Right hindlimb (tissue), 1 donor: Measurements from ENCODE around the gene POLR3F.
"Not testable (repeated sequence)": the region's sequence is repeated elsewhere in the genome, so short reads cannot be mapped to it uniquely, and the experiment has no call there.

Experiments
- DNase-seq: peaks from one replicate; pipeline ENCODE4 v3.0.0-alpha.2; 2018

POLR3F gene

DNA sequence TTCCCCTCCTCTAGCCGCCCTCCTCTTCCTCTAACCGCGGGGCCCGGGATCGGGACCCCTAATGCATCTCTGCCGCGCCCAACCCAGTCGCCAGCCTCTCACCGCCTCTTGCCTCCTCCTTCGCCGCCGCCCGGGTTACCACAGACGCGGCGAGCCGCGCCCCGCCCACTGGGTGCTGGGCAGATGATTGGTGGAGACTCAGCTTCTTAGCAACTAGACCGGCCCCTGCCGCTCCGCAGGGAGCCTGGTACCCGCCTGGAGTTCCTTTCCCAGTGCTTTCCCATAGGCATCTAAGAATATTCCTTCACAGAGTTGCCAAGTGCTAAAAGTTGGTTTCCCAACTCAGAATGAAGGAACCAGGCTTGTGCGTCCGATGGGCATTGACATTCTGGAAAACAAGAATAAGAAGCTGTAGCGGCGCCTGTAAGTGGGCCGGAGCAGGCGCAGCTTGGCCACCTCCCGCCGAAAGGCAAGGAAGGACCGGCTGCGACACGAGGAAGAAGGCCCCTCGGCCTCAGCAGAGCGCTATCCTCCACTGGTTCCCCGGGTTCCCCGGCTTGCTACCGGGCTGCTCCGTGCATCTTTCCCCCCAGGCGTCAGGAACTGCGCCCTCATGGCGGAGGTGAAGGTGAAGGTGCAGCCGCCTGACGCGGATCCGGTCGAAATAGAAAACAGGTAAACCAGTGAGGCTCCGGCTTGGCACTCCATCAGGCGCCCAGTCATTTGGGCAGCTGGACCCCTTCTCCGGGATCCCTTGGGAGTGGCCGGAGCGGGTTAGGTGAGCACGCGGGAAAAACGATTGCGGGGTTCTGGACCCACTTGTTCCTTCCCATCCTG, at the start of gene POLR3F, which contains the start of gene DZANK1:
POLR3F (plus strand) TSS at position 497 of the 837 bp plus-strand sequence; CDS start at position 614, 117 bp downstream.
DZANK1 (minus strand) TSS at position 137 of the 837 bp plus-strand sequence. CDS start 1,672 bp downstream, outside the sequence.
- DNase-seq, result peak; percentile 98

GRCh38 chr20:18421608-18422007, 45.6 kb upstream of the POLR3F start:
- DNase-seq, result no peak

DNA sequence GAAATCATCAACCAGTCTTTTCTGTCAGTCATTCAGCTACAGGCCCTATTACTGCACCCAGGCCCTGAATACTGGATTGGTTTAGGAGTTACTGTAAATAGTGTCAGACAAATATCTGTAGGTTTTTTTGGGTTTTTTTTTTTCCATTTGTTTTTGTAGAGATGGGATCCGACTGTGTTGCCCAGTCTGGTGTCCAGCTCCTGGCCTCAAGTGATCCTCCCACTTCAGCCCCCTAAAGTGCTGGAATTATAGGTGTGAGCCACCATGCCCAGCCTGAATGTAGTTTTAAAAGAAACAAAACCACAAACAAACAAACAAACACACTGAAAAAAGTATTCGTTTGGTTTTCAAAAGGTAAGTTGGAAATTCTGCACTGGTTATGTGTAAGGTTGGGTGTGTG, 40.0 kb upstream of the POLR3F start:
- DNase-seq, result no peak

GRCh38 chr20:18428490-18429173, 38.6 kb upstream of the POLR3F start:
- no peak for DNase-seq

GRCh38 chr20:18430172-18430826, 36.9 kb upstream of the POLR3F start:
- DNase-seq, result no peak

DNA sequence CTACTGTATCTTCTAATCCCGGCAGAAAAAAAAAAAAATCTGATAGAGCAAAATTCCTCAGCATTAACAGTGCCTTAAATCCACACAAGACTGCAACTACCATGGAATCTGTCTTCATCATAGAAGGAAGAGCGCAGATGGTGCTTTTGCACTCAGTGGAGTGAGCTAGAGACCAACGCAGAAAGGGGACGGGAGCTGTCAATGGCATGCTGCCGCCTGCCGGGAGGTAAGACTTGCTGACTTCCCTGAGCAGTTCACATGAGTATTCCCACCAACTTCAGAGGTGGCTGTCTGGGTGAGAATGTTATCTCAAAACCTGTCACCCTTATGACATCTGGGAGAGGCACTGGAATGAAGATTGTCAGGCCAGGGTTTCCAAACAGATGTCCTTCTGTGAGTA, 36.0 kb upstream of the POLR3F start:
- no peak for DNase-seq

DNA sequence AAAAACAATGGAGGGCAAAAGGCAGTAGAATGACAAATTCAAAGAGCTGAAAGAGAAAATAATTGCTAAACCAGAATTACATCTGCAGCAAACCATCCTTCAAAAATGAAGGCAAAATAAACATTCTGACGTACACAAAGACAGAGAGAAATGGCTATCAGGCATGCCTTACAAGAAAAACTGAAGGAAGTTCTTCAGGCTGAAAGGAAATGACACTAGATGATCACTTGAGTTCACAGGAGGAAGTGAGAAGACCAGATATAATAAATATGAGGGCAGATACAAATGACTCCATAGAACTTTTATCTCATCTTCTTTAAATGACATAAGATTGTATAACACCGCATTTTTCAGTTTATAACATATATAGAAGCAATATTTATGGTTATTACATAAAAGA, 30.3 kb upstream of the POLR3F start:
- no peak for DNase-seq

DNA sequence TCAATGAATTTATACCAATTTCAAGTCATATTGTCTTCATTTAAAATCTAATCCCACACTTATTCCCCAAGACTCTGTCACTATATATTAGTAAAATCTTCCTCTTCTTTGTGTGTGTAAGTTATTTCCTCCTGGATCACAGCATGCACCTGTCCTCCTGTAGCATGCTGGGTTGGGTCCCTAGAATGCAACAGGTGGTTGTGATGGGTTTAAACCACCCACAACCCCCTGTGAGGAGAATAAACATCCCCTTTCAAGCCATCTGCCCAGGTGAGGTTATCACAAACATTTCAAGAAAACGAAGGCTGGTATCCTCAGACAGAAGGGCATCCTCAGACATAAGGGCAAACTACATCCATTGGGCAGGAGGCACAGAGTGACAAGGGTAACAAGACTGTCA, 26.8 kb upstream of the POLR3F start:
- no peak for DNase-seq

DNA sequence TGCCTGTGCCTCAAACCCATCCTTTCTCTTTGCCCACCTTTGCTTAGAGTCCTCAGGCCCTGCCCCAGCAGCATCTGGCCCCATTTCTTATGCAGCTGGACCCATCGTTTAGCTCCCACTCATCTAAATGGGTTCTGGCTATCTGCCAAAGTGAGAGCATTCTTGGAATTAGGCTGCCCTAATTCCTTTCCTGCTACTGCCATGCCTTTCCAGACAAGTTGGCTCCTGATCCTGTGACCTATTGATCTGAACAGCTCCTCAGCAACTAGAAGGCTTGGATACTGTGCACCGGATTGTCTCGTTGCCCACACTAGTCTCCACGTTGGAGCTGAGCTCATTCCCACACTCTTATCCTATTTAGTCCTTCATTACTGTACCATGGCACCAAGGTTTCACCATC, 23.3 kb upstream of the POLR3F start:
- DNase-seq, result no peak

DNA sequence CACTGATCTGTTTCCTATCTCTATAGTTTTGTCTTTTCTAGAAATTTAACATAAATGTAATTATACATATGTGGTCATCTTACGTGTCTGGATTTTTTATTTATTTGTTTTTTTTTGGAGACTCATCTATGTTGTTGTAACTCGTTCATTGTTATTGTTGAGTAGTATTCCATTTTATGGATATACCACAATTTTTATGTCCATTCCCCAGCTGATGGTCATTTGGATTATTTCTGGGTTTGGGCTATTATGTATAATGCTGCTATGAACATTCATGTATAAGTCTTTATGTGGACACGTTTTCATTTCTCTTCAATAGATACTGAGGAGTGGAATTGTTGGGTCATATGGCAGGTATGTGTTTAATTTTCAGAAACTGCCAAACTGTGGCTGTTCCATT, 10.6 kb upstream of the POLR3F start:
- no peak for DNase-seq

GRCh38 chr20:18465536-18466200, 1.5 kb upstream of the POLR3F start:
- DNase-seq, result no peak

- no peak for DNase-seq
Observed at GRCh38 chr20:18466574-18466893, 656 bp upstream of the POLR3F start.

DNA sequence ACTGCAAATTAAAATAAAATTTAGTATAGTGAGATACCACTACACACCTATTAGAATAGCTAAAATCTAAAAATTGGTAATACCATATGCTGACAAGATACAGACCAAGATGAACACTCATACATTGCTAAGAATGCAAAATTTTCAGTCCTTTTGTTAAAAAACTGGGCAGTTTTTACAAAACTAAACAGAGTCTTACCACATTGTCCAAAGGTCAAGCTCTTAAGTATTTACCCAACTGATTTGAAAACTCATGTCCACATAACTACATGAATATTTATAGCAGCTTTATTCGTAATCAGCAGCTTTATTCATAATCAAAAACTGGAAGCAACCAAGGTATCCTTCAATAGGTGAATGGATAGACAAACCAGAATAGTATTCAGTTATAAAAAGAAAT, 10.0 kb downstream of the POLR3F start:
- DNase-seq, result no peak

- no peak for DNase-seq
Observed at GRCh38 chr20:18477821-18478220, 10.6 kb downstream of the POLR3F start.

GRCh38 chr20:18481596-18481995, 14.4 kb downstream of the POLR3F start:
- DNase-seq, result no peak

- no peak for DNase-seq
Observed at GRCh38 chr20:18488301-18488700, 21.1 kb downstream of the POLR3F start.

- no peak for DNase-seq
Observed at GRCh38 chr20:18496042-18496441, 28.9 kb downstream of the POLR3F start.

DNA sequence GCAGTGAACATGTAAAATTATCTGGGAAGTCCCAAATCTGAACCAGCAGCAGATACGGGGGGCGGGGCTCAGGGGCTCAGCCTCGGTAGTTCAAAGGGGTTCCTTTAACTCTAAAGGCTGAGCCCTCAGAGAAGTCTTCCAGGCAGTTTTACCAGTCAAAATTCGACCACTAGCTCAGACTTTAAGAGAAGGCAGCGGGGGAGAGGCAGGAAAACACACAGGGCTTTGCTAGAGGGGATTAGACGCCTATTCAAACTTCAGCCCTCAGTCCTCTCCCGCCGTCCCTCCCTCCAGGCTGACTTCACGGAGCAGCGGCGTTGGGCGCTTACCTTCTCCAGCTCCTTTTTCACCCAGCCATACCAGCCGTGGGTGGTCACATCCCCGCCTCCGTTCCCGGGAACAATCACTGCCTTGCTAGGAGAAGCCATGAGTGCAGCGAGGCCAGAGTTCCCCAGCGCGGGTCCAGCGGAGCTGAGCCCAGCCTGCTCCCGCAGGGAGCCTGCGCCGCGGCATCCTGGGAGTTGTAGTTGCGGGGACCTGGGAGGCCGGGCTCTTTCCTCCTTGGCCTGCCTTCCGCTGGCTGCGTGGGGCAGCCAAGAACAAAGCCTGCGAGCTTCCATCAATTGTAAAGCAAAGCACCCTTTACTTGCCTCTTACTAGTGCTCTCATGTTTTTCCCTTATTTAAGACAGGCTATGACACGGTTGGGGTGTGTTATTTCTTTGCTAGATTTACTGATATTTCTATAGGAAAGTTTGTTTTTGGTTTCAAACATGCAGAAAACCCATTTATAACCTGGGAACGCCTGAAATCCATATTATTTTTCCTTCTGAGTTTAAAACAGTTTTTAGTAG, 29.8 kb downstream of the POLR3F start, which contains the start of gene RBBP9:
RBBP9 (minus strand) TSS at position 486 of the 853 bp plus-strand sequence; CDS start at position 428, 58 bp downstream.
- DNase-seq, result peak; percentile 94

DNA sequence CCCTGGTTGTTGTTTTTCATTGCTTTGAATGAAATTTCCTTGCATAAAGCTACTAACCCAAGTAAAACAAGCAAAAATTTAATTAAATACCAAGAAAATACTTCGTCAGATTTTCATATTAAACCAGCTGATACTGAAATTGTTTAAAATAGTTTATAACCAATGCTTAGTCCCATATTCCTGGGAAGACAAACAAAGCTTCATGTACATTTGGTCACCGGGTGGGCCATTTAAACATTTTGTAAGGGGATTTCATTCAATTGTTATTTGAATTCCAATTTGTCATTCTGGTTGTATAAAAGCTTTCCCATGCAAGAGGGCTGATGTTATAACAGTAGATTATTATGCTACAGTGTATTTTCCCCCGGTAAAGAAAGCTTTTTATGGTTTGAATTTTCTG, 30.4 kb downstream of the POLR3F start:
- no peak for DNase-seq

- not testable (repeated sequence) for DNase-seq
Observed at GRCh38 chr20:18501672-18502071, 34.5 kb downstream of the POLR3F start.

GRCh38 chr20:18504479-18505060, 37.4 kb downstream of the POLR3F start:
- no peak for DNase-seq

DNA sequence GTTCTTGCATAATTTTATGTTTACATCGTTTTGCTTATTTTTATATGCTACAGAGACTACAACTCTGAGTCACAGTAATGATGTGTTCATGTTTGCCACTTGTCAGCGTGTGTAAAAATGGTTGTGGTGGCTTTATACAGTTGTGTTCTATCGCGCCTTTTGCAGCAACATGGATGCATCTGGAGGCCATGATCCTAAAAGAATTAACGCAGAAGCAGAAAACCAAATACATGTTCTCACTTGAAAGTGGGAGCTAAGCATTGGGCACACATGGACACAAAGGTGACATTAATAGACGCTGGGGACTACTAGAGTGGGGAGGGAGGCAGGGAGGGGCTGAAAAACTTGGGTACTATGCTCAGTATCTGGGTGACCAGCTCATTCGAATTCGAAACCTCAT, 39.6 kb downstream of the POLR3F start:
- DNase-seq, result no peak
